GM23248 (cell line): Measurements from ENCODE around the gene TSTD2.

Experiments used
- EZH2 ChIP-seq: fragments of 200-600 bp; sonication (generic); IDR thresholded peaks from 2 replicates; pipeline ENCODE4 v1.6.1; 2018; ENCODE audit warnings: antibody characterized with exemption, mild to moderate bottlenecking; ENCODE audit not compliant: insufficient read depth, poor library complexity, severe bottlenecking
- EZH2phosphoT487 ChIP-seq: fragments of 200-600 bp; sonication (generic); IDR thresholded peaks from 2 replicates; pipeline ENCODE4 v1.6.1; 2018; ENCODE audit warnings: antibody characterized with exemption, moderate library complexity, mild to moderate bottlenecking, low read depth; ENCODE audit not compliant: insufficient read depth

GRCh38 chr9:97651646-97652045 is 18.5 kb upstream of the TSTD2 start:
- TF ChIP-seq EZH2: no peak
- no peak for TF ChIP-seq EZH2phosphoT487
